GM19328 (cell line): Measurements from ENCODE around the gene HES3.
"Not testable (repeated sequence)": the region's sequence is repeated elsewhere in the genome, so short reads cannot be mapped to it uniquely, and the experiment has no call there.

Source experiments
- ATAC-seq: cut with Tn5 transposase; IDR thresholded peaks from one replicate; pipeline ENCODE4 v1.9.1; 2021; ENCODE audit warnings: mild to moderate bottlenecking, moderate library complexity; ENCODE audit not compliant: unreplicated experiment

The HES3 gene

GRCh38 chr1:6218375-6219164, 25.4 kb upstream of the HES3 start:
- ATAC-seq: no peak

DNA sequence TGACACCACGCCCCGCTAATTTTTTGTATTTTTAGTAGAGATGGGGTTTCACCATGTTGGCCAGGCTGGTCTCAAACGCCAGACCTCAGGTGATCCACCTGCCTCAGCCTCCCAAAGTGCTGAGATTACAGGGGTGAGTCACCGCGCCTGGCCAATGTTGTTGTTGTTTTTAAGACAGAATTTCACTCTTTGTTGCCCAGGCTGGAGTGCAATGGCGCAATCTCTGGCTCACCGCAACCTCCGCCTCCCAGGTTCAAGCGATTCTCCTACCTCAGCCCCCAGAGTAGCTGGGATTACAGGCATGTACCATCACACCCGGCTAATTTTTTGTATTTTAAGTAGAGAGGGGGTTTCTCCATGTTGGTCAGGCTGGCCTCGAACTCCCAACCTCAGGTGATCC, 24.3 kb upstream of the HES3 start:
- not testable (repeated sequence) for ATAC-seq

DNA sequence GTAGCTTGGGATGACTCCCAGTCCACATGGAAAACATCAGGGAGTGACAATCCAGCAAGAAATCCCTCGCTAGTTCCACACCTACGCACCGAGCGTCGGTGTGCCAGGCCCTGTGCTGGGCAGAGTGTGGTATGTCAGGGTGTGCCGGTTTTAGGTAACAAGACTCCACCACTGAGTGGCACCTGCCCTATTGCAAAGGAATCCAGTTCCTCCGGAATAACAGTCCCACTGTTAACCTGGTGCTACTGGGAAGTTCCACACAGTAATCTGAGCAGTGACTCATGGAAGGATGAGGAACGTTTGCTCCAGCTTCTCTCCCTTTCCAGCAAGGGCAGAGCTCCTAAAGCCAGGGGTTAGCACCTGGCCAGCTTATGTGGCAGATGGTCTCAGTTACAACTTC, 23.7 kb upstream of the HES3 start:
- ATAC-seq: no peak

GRCh38 chr1:6221210-6221784, 22.7 kb upstream of the HES3 start:
- ATAC-seq: no peak

- ATAC-seq: no peak
Measured at GRCh38 chr1:6222636-6223035, 21.3 kb upstream of the HES3 start.

DNA sequence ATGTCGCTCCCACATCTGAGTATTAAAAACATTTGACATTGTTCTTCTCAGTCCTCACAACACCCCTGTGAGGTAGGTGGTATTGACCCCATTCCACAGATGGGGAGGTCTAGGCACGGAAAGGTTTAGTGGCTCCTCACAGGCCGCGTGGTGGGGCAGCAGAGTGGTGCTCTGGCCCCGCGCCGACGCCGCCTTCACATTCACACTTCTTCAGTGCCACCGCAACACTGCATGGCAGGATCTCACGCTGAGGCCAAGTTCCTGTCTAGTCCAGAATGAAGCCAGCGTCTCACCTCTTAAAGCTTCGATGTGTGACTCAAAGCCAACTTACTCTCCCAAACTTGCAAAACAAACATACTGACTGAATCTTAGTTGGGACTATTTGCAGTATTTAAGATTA, 20.4 kb upstream of the HES3 start:
- ATAC-seq: no peak

- no peak for ATAC-seq
Measured at GRCh38 chr1:6224718-6225117, 19.3 kb upstream of the HES3 start.

GRCh38 chr1:6225651-6226050, 18.3 kb upstream of the HES3 start:
- ATAC-seq: no peak

- ATAC-seq: no peak
Measured at GRCh38 chr1:6233376-6233775, 10.6 kb upstream of the HES3 start.

GRCh38 chr1:6234502-6235295, 9.3 kb upstream of the HES3 start:
- ATAC-seq: no peak

- ATAC-seq: no peak
Measured at GRCh38 chr1:6235296-6235677, 8.7 kb upstream of the HES3 start.

DNA sequence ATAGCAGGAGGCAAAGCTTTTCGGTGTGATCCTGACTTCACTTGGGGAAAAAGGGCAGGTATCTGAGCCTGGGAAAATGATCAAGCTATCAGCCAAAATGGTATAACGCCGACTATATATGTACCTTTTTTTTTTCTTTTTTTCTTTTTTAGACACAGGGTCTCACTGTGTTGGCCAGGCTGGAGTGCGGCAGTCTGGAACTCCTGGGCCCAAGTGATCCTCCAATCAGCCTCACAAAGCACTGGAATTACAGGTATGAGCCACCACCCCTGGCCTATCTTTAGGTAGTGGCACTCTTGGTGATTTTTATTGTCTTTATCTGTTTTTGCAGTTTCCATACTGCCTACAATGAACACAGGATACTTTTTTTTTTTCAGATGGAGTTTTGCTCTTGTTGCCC, 6.9 kb upstream of the HES3 start:
- no peak for ATAC-seq

DNA sequence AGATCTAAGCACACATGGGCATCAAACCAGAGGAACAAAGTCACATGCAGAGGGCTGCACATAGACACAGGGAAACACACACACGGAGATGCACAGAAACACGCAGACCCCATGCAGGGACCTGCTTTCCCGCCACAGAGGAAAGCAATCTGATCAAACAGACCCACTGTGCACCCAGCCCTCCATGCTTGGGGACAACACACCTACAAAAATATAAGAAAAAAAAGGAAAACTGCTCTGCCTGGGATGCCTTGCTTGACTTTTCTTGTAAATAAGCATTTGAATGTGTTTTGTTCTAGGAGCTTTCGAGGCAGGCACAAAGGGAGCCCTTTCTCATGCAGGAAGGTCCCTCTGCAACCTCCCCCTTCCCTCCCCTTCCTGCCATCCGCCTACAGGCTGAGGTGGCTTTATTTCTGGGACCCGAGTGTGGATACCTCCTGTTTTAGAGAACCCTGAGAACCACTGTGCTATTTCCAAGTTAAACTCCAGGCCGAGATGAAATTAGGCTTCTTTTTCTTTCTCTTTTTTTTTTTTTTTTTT, 4.7 kb upstream of the HES3 start:
- ATAC-seq: no peak

- no peak for ATAC-seq
Measured at GRCh38 chr1:6239950-6240768, 3.8 kb upstream of the HES3 start.

- ATAC-seq: no peak
Measured at GRCh38 chr1:6241107-6241886, 2.7 kb upstream of the HES3 start.

GRCh38 chr1:6241887-6242740, 1.9 kb upstream of the HES3 start:
- ATAC-seq: no peak

DNA sequence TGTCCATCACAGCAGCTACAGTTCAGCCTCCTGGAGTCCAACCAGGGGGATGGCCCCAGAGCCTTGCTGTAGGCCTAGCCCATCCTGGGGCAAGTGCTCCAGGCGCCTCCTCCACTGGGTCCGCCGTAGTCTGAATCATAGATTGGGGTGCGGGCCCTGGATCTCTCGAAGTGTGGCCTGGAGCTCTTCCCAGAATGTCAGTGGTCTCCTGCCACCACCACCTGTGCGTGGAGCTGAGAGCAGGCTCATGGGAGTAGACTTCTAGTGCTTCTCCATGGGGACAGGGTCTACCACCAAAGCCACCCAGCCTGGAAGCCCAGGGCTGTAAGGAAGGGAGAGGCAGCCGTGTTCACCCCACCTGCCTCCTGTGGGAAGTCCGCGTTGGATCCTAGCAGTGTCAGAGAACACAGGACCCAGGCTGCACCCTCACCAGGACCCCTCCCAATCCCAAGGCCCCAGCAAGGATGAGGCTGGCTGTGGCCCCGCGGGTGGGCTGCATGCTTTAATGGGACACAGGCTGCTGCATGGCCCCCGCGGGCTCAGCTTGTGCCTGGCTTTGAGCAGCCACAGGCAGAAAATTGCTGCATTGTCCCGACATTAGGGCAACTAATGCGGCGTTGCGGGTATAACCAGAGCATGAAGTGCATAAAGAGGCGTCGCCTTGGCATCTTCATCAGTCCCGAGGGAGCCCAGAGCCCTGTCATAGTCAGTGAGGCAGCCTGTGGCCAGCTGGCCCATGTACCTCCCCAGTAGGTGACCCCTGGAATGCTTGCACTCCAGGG, 735 bp upstream of the HES3 start:
- ATAC-seq: no peak

DNA sequence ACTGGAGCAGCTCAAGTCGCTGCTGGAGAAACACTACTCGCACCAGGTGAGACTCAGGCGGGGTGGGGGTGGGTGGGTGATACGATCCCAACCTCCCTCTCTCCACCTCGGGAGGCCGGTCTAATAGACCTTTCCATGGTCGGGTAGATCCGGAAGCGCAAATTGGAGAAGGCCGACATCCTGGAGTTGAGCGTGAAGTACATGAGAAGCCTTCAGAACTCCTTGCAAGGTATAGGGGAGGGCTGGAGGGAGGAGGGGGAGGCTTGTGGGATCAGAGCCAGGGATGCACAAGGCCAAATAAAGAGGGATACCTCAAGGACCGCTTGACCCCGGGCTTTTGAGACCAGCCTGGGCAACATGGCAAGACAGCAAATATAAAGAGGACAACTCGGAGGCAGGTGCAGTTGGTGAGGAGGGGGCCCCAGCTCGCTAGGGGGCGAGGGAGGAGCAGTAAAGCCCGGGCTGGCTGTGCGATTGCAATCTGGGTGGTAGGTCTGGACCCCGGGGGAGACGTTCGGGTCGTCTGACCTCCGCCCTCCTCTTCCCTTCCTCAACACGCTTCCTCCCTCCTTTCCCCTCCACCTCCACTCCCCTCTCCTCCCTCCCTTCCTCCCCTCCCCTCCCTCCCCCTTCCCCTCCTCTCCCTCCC, 546 bp downstream of the HES3 start:
- ATAC-seq: no peak
